ENCODE data around the gene ARHGAP6. TPM values are rescaled to one million over a fixed set of nuclear protein-coding genes. Genes with fewer than 3 reads are reported as not detected.

ARHGAP6 gene
- total and polyA plus RNA-seq, 4 donors = 6.0 to 18.2 (median 12.3) TPM

GRCh38 chrX:11419102-11419501, 246.6 kb downstream of the ARHGAP6 start:
- peaks cover 0 to 25% (median 5%) of the 10 kb centered on the region in 3 donors for H3K27me3 ChIP-seq (ENCODE audit: control insufficient read depth in 3 of 3, insufficient read depth in 3 of 3, low read length in 2 of 3)

GRCh38 chrX:11416600-11416999, 249.1 kb downstream of the ARHGAP6 start:
- 67 to 71% methylated on average over 13 of the region's 13 CpGs for WGBS, 2 donors
- no peak overlapping the region for H3K9ac ChIP-seq (ENCODE audit: insufficient read depth in 1 of 2, low read length in 2 of 2)
- peak; percentile 19 for ATAC-seq (ENCODE audit: insufficient read depth, low FRiP score)
- no peaks in the 10 kb centered on the region for H3K36me3 ChIP-seq (ENCODE audit: control insufficient read depth in 4 of 4, insufficient read depth in 4 of 4, low read length in 4 of 4)
- no peak for TF ChIP-seq CTCF (IDR thresholded peaks at IDR 0.05; ENCODE audit: control extremely low read depth, extremely low read depth)
- H3K27me3 ChIP-seq (ENCODE audit: control insufficient read depth in 3 of 3, insufficient read depth in 3 of 3, low read length in 2 of 3) = peaks cover 0 to 23% (median 14%) of the 10 kb centered on the region in 3 donors
- H3K27ac ChIP-seq (ENCODE audit: low read depth in 1 of 2, low read length in 1 of 2) = no peak overlapping the region
- H3K9me3 ChIP-seq (ENCODE audit: control insufficient read depth in 4 of 4, insufficient read depth in 3 of 4, low read length in 3 of 4) = no peaks in the 10 kb centered on the region
- peaks cover 0 to 2% (median 0%) of the 10 kb centered on the region in 5 donors for H3K4me1 ChIP-seq (ENCODE audit: control insufficient read depth in 5 of 5, insufficient read depth in 5 of 5, low read length in 5 of 5)
- no peak for DNase-seq
- no peak overlapping the region for H3K4me3 ChIP-seq

More at GRCh38 chrX:11419102-11419501, 246.6 kb downstream of the ARHGAP6 start:
- WGBS, 2 donors = 48 to 62% methylated on average over 6 of the region's 6 CpGs
- H3K4me1 ChIP-seq (ENCODE audit: control insufficient read depth in 5 of 5, insufficient read depth in 5 of 5, low read length in 5 of 5) = peaks cover 0 to 5% (median 0%) of the 10 kb centered on the region in 5 donors
- no peak overlapping the region for H3K4me3 ChIP-seq
- H3K27ac ChIP-seq (ENCODE audit: low read depth in 1 of 2, low read length in 1 of 2) = no peak overlapping the region
- no peaks in the 10 kb centered on the region for H3K36me3 ChIP-seq (ENCODE audit: control insufficient read depth in 4 of 4, insufficient read depth in 4 of 4, low read length in 4 of 4)
- no peak for ATAC-seq (ENCODE audit: insufficient read depth, low FRiP score)
- TF ChIP-seq CTCF (IDR thresholded peaks at IDR 0.05; ENCODE audit: control extremely low read depth, extremely low read depth) = no peak
- no peak overlapping the region for H3K9ac ChIP-seq (ENCODE audit: insufficient read depth in 1 of 2, low read length in 2 of 2)
- no peak for DNase-seq
- no peaks in the 10 kb centered on the region for H3K9me3 ChIP-seq (ENCODE audit: control insufficient read depth in 4 of 4, insufficient read depth in 3 of 4, low read length in 3 of 4)

DNA sequence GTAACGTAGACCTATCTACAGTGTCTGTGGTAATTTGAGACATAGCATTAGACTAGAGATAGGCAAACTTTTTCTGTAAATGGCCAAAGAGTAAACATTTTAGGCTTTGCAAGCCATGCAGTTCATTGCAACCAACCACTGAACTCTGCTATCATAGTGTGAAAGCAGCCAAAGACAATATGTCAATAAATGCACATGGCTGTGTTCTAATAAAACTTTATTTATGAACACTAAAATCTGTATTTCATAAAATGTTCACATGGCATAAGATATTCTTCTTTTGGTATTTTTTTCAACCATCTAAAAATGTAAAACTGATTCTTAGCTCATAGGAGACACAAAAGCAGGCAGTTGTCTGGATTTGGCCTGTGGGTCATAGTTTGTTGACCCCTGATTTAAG, 251.6 kb downstream of the ARHGAP6 start:
- H3K36me3 ChIP-seq (ENCODE audit: control insufficient read depth in 4 of 4, insufficient read depth in 4 of 4, low read length in 4 of 4) = no peaks in the 10 kb centered on the region
- no peaks in the 10 kb centered on the region for H3K9me3 ChIP-seq (ENCODE audit: control insufficient read depth in 4 of 4, insufficient read depth in 3 of 4, low read length in 3 of 4)
- DNase-seq = no peak
- H3K27ac ChIP-seq (ENCODE audit: low read depth in 1 of 2, low read length in 1 of 2) = no peak overlapping the region
- ATAC-seq (ENCODE audit: insufficient read depth, low FRiP score) = no peak
- H3K27me3 ChIP-seq (ENCODE audit: control insufficient read depth in 3 of 3, insufficient read depth in 3 of 3, low read length in 2 of 3) = peaks cover 0 to 27% (median 18%) of the 10 kb centered on the region in 3 donors
- no peak for TF ChIP-seq CTCF (IDR thresholded peaks at IDR 0.05; ENCODE audit: control extremely low read depth, extremely low read depth)
- H3K9ac ChIP-seq (ENCODE audit: insufficient read depth in 1 of 2, low read length in 2 of 2) = no peak overlapping the region
- WGBS, 2 donors = 88 to 93% methylated on average over 1 of the region's 1 CpG
- H3K4me1 ChIP-seq (ENCODE audit: control insufficient read depth in 5 of 5, insufficient read depth in 5 of 5, low read length in 5 of 5) = peaks cover 0 to 2% (median 0%) of the 10 kb centered on the region in 5 donors
- no peak overlapping the region for H3K4me3 ChIP-seq

Measured in lung (tissue), 12 donors.